SK-N-SH (cell line): ENCODE measurements around the gene CNDP2. TPM values are rescaled to one million over a fixed set of nuclear protein-coding genes. Genes with fewer than 3 reads are reported as not detected.

Source experiments
- CTCF ChIA-PET: fragments of 300-600, 350-600 bp; formaldehyde crosslinking; extraction: SDS; loops from one replicate; lab custom pipeline; 2021; lab: Yijun Ruan, JAX
- POLR2A ChIA-PET: fragments of 350-600 bp; sonication (Branson Sonifier 250); formaldehyde crosslinking; extraction: SDS; loops from one replicate; lab custom pipeline; 2020; ENCODE audit warnings: antibody characterized with exemption, inconsistent platforms; lab: Yijun Ruan, JAX
- DNase-seq: peaks from one replicate; pipeline ENCODE4 v3.0.0; 2012
- H2AFZ ChIP-seq: fragments of 200-600 bp; sonication (generic); 2 replicates; pipeline ENCODE4 v1.8.1; 2016; ENCODE audit warnings: antibody characterized with exemption, mild to moderate bottlenecking, low read depth
- H3F3A ChIP-seq: fragments of 200-600 bp; sonication (generic); replicated peaks from 2 replicates; pipeline ENCODE3; 2016; ENCODE audit warnings: antibody characterized with exemption, mild to moderate bottlenecking; ENCODE audit not compliant: insufficient read depth
- H3K27ac ChIP-seq, 2 experiments: fragments of 200-500 bp in 1 of 2; fragments of 200-600 bp in 1 of 2; sonication (Bioruptor generic) in 1 of 2; sonication (generic), shearing (Covaris generic) in 1 of 2; 2 replicates each; pipeline versions ENCODE4 v1.5.1 to v1.6.1; 2014 to 2016; ENCODE audit warnings: low read depth in 2 of 2, inconsistent platforms in 1 of 2, low read length in 1 of 2, mild to moderate bottlenecking in 1 of 2, mixed read lengths in 1 of 2
- H3K27me3 ChIP-seq: fragments of 200-600 bp; sonication (generic), shearing (Covaris generic); 2 replicates; pipeline ENCODE4 v1.6.1; 2016; ENCODE audit warnings: mixed run types; ENCODE audit not compliant: insufficient read depth
- H3K36me3 ChIP-seq, 2 experiments: fragments of 200-500 bp in 1 of 2; fragments of 200-600 bp in 1 of 2; sonication (Bioruptor generic) in 1 of 2; sonication (generic) in 1 of 2; replicated peaks in 1 of 2; 2 replicates each; pipeline versions ENCODE3 to v1.5.1; 2014 to 2016; ENCODE audit warnings: low read length in 1 of 2, mild to moderate bottlenecking in 1 of 2; ENCODE audit not compliant: insufficient read depth in 2 of 2, control insufficient read depth in 1 of 2
- H3K4me1 ChIP-seq, 2 experiments: fragments of 200-500 bp in 1 of 2; fragments of 200-600 bp in 1 of 2; sonication (Bioruptor generic) in 1 of 2; sonication (generic), shearing (Covaris generic) in 1 of 2; 2 replicates each; pipeline versions ENCODE4 v1.5.1 to v1.6.1; 2014 to 2016; ENCODE audit warnings: low read depth in 1 of 2, low read length in 1 of 2, mixed run types in 1 of 2; ENCODE audit not compliant: insufficient read depth in 2 of 2, control insufficient read depth in 1 of 2
- H3K4me2 ChIP-seq: fragments of 200-600 bp; sonication (generic), shearing (Covaris generic); 2 replicates; pipeline ENCODE4 v1.6.1; 2017; ENCODE audit warnings: mixed run types
- H3K4me3 ChIP-seq, 2 experiments: fragments of 200-500 bp in 1 of 2; fragments of 200-600 bp in 1 of 2; sonication (Bioruptor generic) in 1 of 2; sonication (generic), shearing (Covaris generic) in 1 of 2; 2 replicates each; pipeline versions ENCODE4 v1.5.1 to v1.8.1; 2014 to 2016; ENCODE audit warnings: low read depth in 2 of 2, inconsistent platforms in 1 of 2, low read length in 1 of 2, mild to moderate bottlenecking in 1 of 2, mixed read lengths in 1 of 2, moderate library complexity in 1 of 2
- H3K79me2 ChIP-seq: fragments of 200-600 bp; sonication (generic); 2 replicates; pipeline ENCODE4 v1.8.1; 2017; ENCODE audit warnings: mild to moderate bottlenecking; ENCODE audit not compliant: insufficient read depth
- H3K9ac ChIP-seq: fragments of 200-600 bp; sonication (generic); 2 replicates; pipeline ENCODE4 v1.6.1; 2017; ENCODE audit warnings: mixed run types
- H3K9me2 ChIP-seq: fragments of 200-600 bp; sonication (generic); 2 replicates; pipeline ENCODE4 v1.6.1; 2017; ENCODE audit warnings: mixed run types
- H3K9me3 ChIP-seq: fragments of 200-600 bp; sonication (generic); 2 replicates; pipeline ENCODE4 v1.6.1; 2017; ENCODE audit warnings: mixed run types, mild to moderate bottlenecking, moderate library complexity
- H4K20me1 ChIP-seq: fragments of 200-600 bp; sonication (generic); 2 replicates; pipeline ENCODE4 v1.6.1; 2017; ENCODE audit warnings: mild to moderate bottlenecking, mixed run types; ENCODE audit not compliant: insufficient read depth
- CTCF ChIP-seq: fragments of 200-600 bp; sonication (generic); IDR thresholded peaks from 2 replicates; pipeline ENCODE4 v1.6.1; 2017; ENCODE audit warnings: antibody characterized with exemption, mild to moderate bottlenecking, moderate library complexity
- ELF1 ChIP-seq: IDR thresholded peaks from 2 replicates; pipeline ENCODE4 v1.4.0; 2012
- EP300 ChIP-seq, 2 experiments: IDR thresholded peaks; 2 replicates each; pipeline versions ENCODE4 v1.4.0 to v1.6.1; 2012; ENCODE audit warnings: borderline replicate concordance in 1 of 2, low read depth in 1 of 2, low read length in 1 of 2
- EZH2phosphoT487 ChIP-seq: fragments of 200-600 bp; sonication (generic); IDR thresholded peaks from 2 replicates; pipeline ENCODE4 v1.6.1; 2017; ENCODE audit warnings: low read depth, mixed run types, mild to moderate bottlenecking, antibody characterized with exemption, moderate library complexity, borderline replicate concordance
- IRF3 ChIP-seq: fragments of 150-350 bp; IDR thresholded peaks from 2 replicates; pipeline ENCODE4 v1.6.1; 2016; ENCODE audit warnings: mild to moderate bottlenecking, low read depth, low read length
- MAX ChIP-seq: IDR thresholded peaks from 2 replicates; pipeline ENCODE4 v1.4.0; 2012; ENCODE audit warnings: low read depth
- MEF2A ChIP-seq: IDR thresholded peaks from 2 replicates; pipeline ENCODE4 v1.4.0; 2012; ENCODE audit warnings: low read depth, borderline replicate concordance
- MXI1 ChIP-seq: IDR thresholded peaks from 2 replicates; pipeline ENCODE4 v1.6.1; 2012; ENCODE audit warnings: mild to moderate bottlenecking, low read depth, low read length, improper control_type of control experiment
- NFIC ChIP-seq: IDR thresholded peaks from 2 replicates; pipeline ENCODE4 v1.4.0; 2012; ENCODE audit warnings: borderline replicate concordance
- NRF1 ChIP-seq: IDR thresholded peaks from 2 replicates; pipeline ENCODE4 v1.6.1; 2012; ENCODE audit warnings: low read depth, mild to moderate bottlenecking, low read length
- POLR2AphosphoS5 ChIP-seq: IDR thresholded peaks from 2 replicates; pipeline ENCODE4 v1.6.1; 2012; ENCODE audit warnings: low read depth, low read length
- RCOR1 ChIP-seq: fragments of 150-350 bp; IDR thresholded peaks from 2 replicates; pipeline ENCODE4 v1.6.1; 2017; ENCODE audit warnings: antibody characterized with exemption, low read length
- REST ChIP-seq: IDR thresholded peaks from 2 replicates; pipeline ENCODE4 v1.6.1; 2012; ENCODE audit warnings: mild to moderate bottlenecking, low read depth, low read length, moderate library complexity
- RXRA ChIP-seq: IDR thresholded peaks from 2 replicates; pipeline ENCODE4 v1.4.0; 2012; ENCODE audit warnings: low read depth, mild to moderate bottlenecking, borderline replicate concordance
- TAF1 ChIP-seq: IDR thresholded peaks from 2 replicates; pipeline ENCODE4 v1.6.1; 2012; ENCODE audit warnings: low read depth, mild to moderate bottlenecking, low read length, moderate library complexity, borderline replicate concordance
- ZBTB33 ChIP-seq: IDR thresholded peaks from 2 replicates; pipeline ENCODE4 v1.4.0; 2012; ENCODE audit warnings: low read depth, borderline replicate concordance
- WGBS: methylation state at CpG from one replicate; pipeline ENCODE4 v1.1.6; 2017; ENCODE audit warnings: low lambda C conversion rate; 5-methylcytosine and 5-hydroxymethylcytosine counted together
- polyA plus RNA-seq, 3 experiments: library from polyadenylated mRNA; depleted of rRNA; stranded (reverse); fragments of >200 nt; gene quantifications; 2 replicates each; pipeline ENCODE4 v1.2.3, GENCODE V29; 2012

CNDP2 gene
- polyA plus RNA-seq, 1 of the 3 experiments (the other 2 are of a cell fraction) = 78.5 TPM

- no peaks in the 10 kb centered on the region for H3K27me3 ChIP-seq
- no peak for DNase-seq
- H3F3A ChIP-seq = no peaks in the 10 kb centered on the region
- POLR2A ChIA-PET = no interaction called here
- no peak overlapping the region for H3K27ac ChIP-seq
- H3K9me3 ChIP-seq = no peaks in the 10 kb centered on the region
- no peaks in the 10 kb centered on the region for H3K9me2 ChIP-seq
- H3K4me2 ChIP-seq = no peak overlapping the region
- H2AFZ ChIP-seq = no peak overlapping the region
- 97% methylated on average over 12 of the region's 15 CpGs for WGBS
- no peaks in the 10 kb centered on the region for H3K4me1 ChIP-seq
- TF ChIP-seq EP300 (IDR thresholded peaks at IDR 0.05; ENCODE audit: borderline replicate concordance in 1 of 2, low read depth in 1 of 2, low read length in 1 of 2) (no peak), RCOR1 (no peak)
- no peak overlapping the region for H3K9ac ChIP-seq
- H3K4me3 ChIP-seq = no peak overlapping the region
- H3K36me3 ChIP-seq = peaks cover 10 to 64% of the 10 kb centered on the region in 2 experiments
- H3K79me2 ChIP-seq = no peaks in the 10 kb centered on the region
- CTCF ChIA-PET = no interaction called here
- no peaks in the 10 kb centered on the region for H4K20me1 ChIP-seq
These were observed 21.1 kb downstream of the CNDP2 start for GRCh38 chr18:74517236-74517630.

GRCh38 chr18:74518456-74519295, 22.5 kb downstream of the CNDP2 start:
- Histone ChIP-seq H3K27ac (no peak overlapping the region), H3K36me3 (peaks cover 4 to 52% of the 10 kb centered on the region in 2 experiments), H2AFZ (no peak overlapping the region), H4K20me1 (no peaks in the 10 kb centered on the region), H3K9me3 (no peaks in the 10 kb centered on the region), H3K4me3 (no peak overlapping the region), H3K27me3 (no peaks in the 10 kb centered on the region), H3K4me1 (no peaks in the 10 kb centered on the region), H3F3A (no peaks in the 10 kb centered on the region), H3K4me2 (no peak overlapping the region), H3K9me2 (no peaks in the 10 kb centered on the region), H3K9ac (no peak overlapping the region), H3K79me2 (no peaks in the 10 kb centered on the region)
- POLR2A ChIA-PET = interaction anchor here (0.9 kb wide), 1 partner anchor 22 kb away, joined by 3 read pairs; the partner anchor contains the start of gene CNDP2
- TF ChIP-seq TAF1 (no peak), ELF1 (no peak), MXI1 (no peak), CTCF (no peak), ZBTB33 (no peak), RXRA (no peak), EP300 (IDR thresholded peaks at IDR 0.05; ENCODE audit: borderline replicate concordance in 1 of 2, low read depth in 1 of 2, low read length in 1 of 2) (no peak), MEF2A (no peak), NRF1 (no peak), EZH2phosphoT487 (no peak), MAX (no peak), POLR2AphosphoS5 (no peak), REST (no peak), IRF3 (no peak), NFIC (no peak)
- WGBS = 83% methylated on average over 23 of the region's 32 CpGs
- CTCF ChIA-PET = interaction anchor here (3.9 kb wide), 1 partner anchor 33 kb away, joined by 11 read pairs; no protein-coding TSS in a partner anchor
- no peak for DNase-seq
